GM12878 (cell line): ENCODE data around the gene RNASEL. TPM values are rescaled to one million over a fixed set of nuclear protein-coding genes. Genes with fewer than 3 reads are reported as not detected.
"Not testable (repeated sequence)": the region's sequence is repeated elsewhere in the genome, so short reads cannot be mapped to it uniquely, and the experiment has no call there.

Source experiments
- ATAC-seq: fragments of 200-7000 bp; cut with Tn5 transposase; 3 replicates; pipeline ENCODE4 v1.9.1; 2020; ENCODE audit warnings: mild to moderate bottlenecking, moderate library complexity
- BruUV-seq: library from RNA; stranded (reverse); fragments of 400-500 nt; replicated peaks from 2 replicates; lab custom pipeline; 2021; lab: Mats Ljungman, UMichigan
- CTCF ChIA-PET: fragments of 300-600 bp; sonication (Branson Sonifier 250); formaldehyde crosslinking; extraction: SDS; loops from one replicate; lab custom pipeline; 2021; ENCODE audit warnings: inconsistent platforms; lab: Yijun Ruan, JAX
- POLR2A ChIA-PET: fragments of 350-600 bp; formaldehyde crosslinking; extraction: SDS; loops from one replicate; lab custom pipeline; 2021; ENCODE audit warnings: inconsistent platforms; lab: Charles Lee
- RAD21 ChIA-PET: fragments of 300-600 bp; sonication (Branson Sonifier 250); formaldehyde crosslinking; loops from one replicate; lab custom pipeline; 2023; ENCODE audit warnings: antibody characterized with exemption; ENCODE audit not compliant: unreplicated experiment; lab: Charles Lee
- SMC1A ChIA-PET: fragments of 300-600 bp; sonication (Branson Sonifier 250); formaldehyde crosslinking; loops from one replicate; lab custom pipeline; 2023; ENCODE audit not compliant: unreplicated experiment, uncharacterized antibody; lab: Charles Lee
- DNase-seq: peaks from one replicate; pipeline ENCODE4 v3.0.0-alpha.2; 2011; ENCODE audit warnings: low read depth, low spot score
- FAIRE-seq: peaks from 3 replicates; lab custom pipeline; 2011; peaks lifted over from hg19 to GRCh38; lab: Jason Lieb, UNC
- H2AFZ ChIP-seq: 2 replicates; pipeline ENCODE4 v1.6.0; 2011; ENCODE audit warnings: low read depth, low read length, control low read depth; ENCODE audit not compliant: control insufficient read depth
- H3K27ac ChIP-seq: 2 replicates; pipeline ENCODE4 v1.5.1; 2011; ENCODE audit warnings: control low read depth; ENCODE audit not compliant: control insufficient read depth, insufficient read depth
- H3K27me3 ChIP-seq, 2 experiments: replicated peaks in 1 of 2; 2 replicates each; pipeline versions ENCODE4 v1.6.0 to v1.6.1; 2011; ENCODE audit warnings: low read length in 1 of 2; ENCODE audit not compliant: control insufficient read depth in 2 of 2, insufficient read depth in 2 of 2
- H3K36me3 ChIP-seq, 2 experiments: 2 replicates each; pipeline ENCODE4 v1.5.1; 2011; ENCODE audit warnings: low read length in 1 of 2; ENCODE audit not compliant: control insufficient read depth in 2 of 2, insufficient read depth in 2 of 2
- H3K4me1 ChIP-seq: 2 replicates; pipeline ENCODE4 v1.6.1; 2011; ENCODE audit warnings: mild to moderate bottlenecking, low read length, moderate library complexity, mixed read lengths; ENCODE audit not compliant: control insufficient read depth, insufficient read depth
- H3K4me2 ChIP-seq: 2 replicates; pipeline ENCODE4 v1.6.0; 2011; ENCODE audit warnings: control low read depth; ENCODE audit not compliant: control insufficient read depth, insufficient read depth
- H3K4me3 ChIP-seq: fragments of 200-600 bp; sonication (generic); 2 replicates; pipeline ENCODE4 v1.5.1; 2016
- H3K79me2 ChIP-seq: 2 replicates; pipeline ENCODE4 v1.6.0; 2011; ENCODE audit warnings: low read length; ENCODE audit not compliant: control insufficient read depth, insufficient read depth
- H3K9ac ChIP-seq: 2 replicates; pipeline ENCODE4 v1.8.0; 2011; ENCODE audit warnings: low read length, control low read depth, mixed read lengths; ENCODE audit not compliant: control insufficient read depth, insufficient read depth
- H3K9me3 ChIP-seq: replicated peaks from 3 replicates; pipeline ENCODE4 v1.5.1; 2011; ENCODE audit warnings: mild to moderate bottlenecking, low read length; ENCODE audit not compliant: control insufficient read depth, insufficient read depth
- H4K20me1 ChIP-seq: 2 replicates; pipeline ENCODE4 v1.6.0; 2011; ENCODE audit not compliant: control insufficient read depth, insufficient read depth
- ATF7 ChIP-seq: fragments of 450-650 bp; IDR thresholded peaks from 2 replicates; pipeline ENCODE4 v1.6.1; 2016; ENCODE audit warnings: low read depth, mild to moderate bottlenecking
- E2F4 ChIP-seq: IDR thresholded peaks from 2 replicates; pipeline ENCODE4 v1.6.1; 2012; ENCODE audit warnings: low read depth, low read length, improper control_type of control experiment
- EED ChIP-seq: sonication (generic); IDR thresholded peaks from 2 replicates; pipeline ENCODE4 v1.6.1; 2016; ENCODE audit warnings: antibody characterized with exemption, low read depth
- ETV6 ChIP-seq, 2 experiments: fragments of 450-650 bp in 1 of 2; IDR thresholded peaks in 1 of 2; conservative IDR thresholded peaks in 1 of 2; 2 replicates each; pipeline ENCODE4 v1.6.1; 2014; ENCODE audit warnings: antibody characterized with exemption in 1 of 2, borderline replicate concordance in 1 of 2, low read depth in 1 of 2, mild to moderate bottlenecking in 1 of 2, moderate library complexity in 1 of 2
- IKZF2 ChIP-seq, 2 experiments: fragments of 450-650 bp; IDR thresholded peaks; 2 replicates each; pipeline ENCODE4 v1.6.1; 2017; ENCODE audit warnings: mild to moderate bottlenecking in 2 of 2, moderate library complexity in 2 of 2
- MEF2B ChIP-seq: fragments of 450-650 bp; IDR thresholded peaks from 2 replicates; pipeline ENCODE4 v1.6.1; 2018; ENCODE audit warnings: mild to moderate bottlenecking, moderate library complexity; ENCODE audit not compliant: partially characterized antibody, poor library complexity, severe bottlenecking
- MLLT1 ChIP-seq: fragments of 450-650 bp; IDR thresholded peaks from 2 replicates; pipeline ENCODE4 v1.6.1; 2016; ENCODE audit warnings: mild to moderate bottlenecking
- NR2C1 ChIP-seq: fragments of 450-650 bp; IDR thresholded peaks from 2 replicates; pipeline ENCODE4 v1.6.1; 2017; ENCODE audit warnings: antibody characterized with exemption, mild to moderate bottlenecking, moderate library complexity
- SMARCA5 ChIP-seq: fragments of 450-650 bp; IDR thresholded peaks from 2 replicates; pipeline ENCODE4 v1.6.1; 2017; ENCODE audit warnings: mild to moderate bottlenecking
- SPI1 ChIP-seq: IDR thresholded peaks from 2 replicates; pipeline ENCODE4 v1.6.1; 2011; ENCODE audit warnings: low read depth, mild to moderate bottlenecking, low read length, moderate library complexity, borderline replicate concordance; ENCODE audit not compliant: insufficient read depth
- ZBED1 ChIP-seq: IDR thresholded peaks from 2 replicates; pipeline ENCODE4 v1.6.1; 2016; ENCODE audit warnings: borderline replicate concordance
- WGBS: methylation state at CpG from one replicate; pipeline ENCODE4 v1.1.6; 2016; ENCODE audit warnings: low lambda C conversion rate; ENCODE audit not compliant: insufficient replicate concordance, insufficient coverage; ENCODE audit errors: missing lambda C conversion rate; 5-methylcytosine and 5-hydroxymethylcytosine counted together
- in situ Hi-C: fragments of 300-500 bp; cut with MboI; formaldehyde crosslinking; loops from 9 replicates; pipeline ENCODE4 v1.14.3; 2018; ENCODE audit warnings: mixed read lengths
- intact Hi-C: fragments of 100-400 bp; cut with micrococcal nuclease; formaldehyde crosslinking; loops from one replicate; pipeline ENCODE4 v1.14.2; 2022; ENCODE audit not compliant: unreplicated experiment
- polyA plus RNA-seq, 11 experiments: library from polyadenylated mRNA; depleted of rRNA in 4 of 11; unstranded in 6 of 11; stranded (reverse) in 5 of 11; fragments of >200 nt; fragmentation: Nextera tagmentation in 4 of 11; fragmentation: Illumina TruSeq in 1 of 11; extraction: Ambion mirVana in 4 of 11; extraction: Trizol in 1 of 11; gene quantifications; 1 replicate in 1 of 11; 2 replicates in 10 of 11; pipeline versions ENCODE4 v1.2.1 to v1.2.3, GENCODE V29; 2011 to 2016; ENCODE audit warnings: inconsistent platforms in 2 of 11, missing spikeins in 2 of 11, low read depth in 1 of 11
- total RNA-seq, 4 experiments: library from RNA; depleted of rRNA in 3 of 4; stranded (reverse); fragments of >200 nt in 3 of 4; fragmentation: Illumina TruSeq in 1 of 4; extraction: Trizol in 1 of 4; gene quantifications; 2 replicates each; pipeline versions ENCODE4 v1.2.1 to v1.2.3, GENCODE V29; 2013 to 2021

Gene RNASEL
- total and polyA plus RNA-seq, 10 of the 15 experiments (the other 5 are each of a cell fraction or from before 2014, with no cell fraction given), result 3.0 to 10.8 (median 5.0) TPM

- no TSS peak for BruUV-seq
- H3K4me1 ChIP-seq, result peaks cover 33% of the 10 kb centered on the region
- in situ Hi-C loops, result no loop called here
- no peak overlapping the region for H2AFZ ChIP-seq
- ChIA-PET SMC1A (interaction anchor here (0.6 to 14.8 kb wide), 10 partner anchors 9 to 150 kb away, joined by 3 to 238 read pairs (median 9); partner anchors contain the start of gene RGS16), POLR2A (interaction anchor here (1.1 to 2.2 kb wide), 6 partner anchors 9 to 44 kb away, joined by 3 to 13 read pairs (median 6); no protein-coding TSS in a partner anchor), CTCF (interaction anchor here (0.9 to 2.2 kb wide), 11 partner anchors 8 to 150 kb away, joined by 3 to 13 read pairs (median 5); no protein-coding TSS in a partner anchor), RAD21 (interaction anchor here (1.3 to 2.1 kb wide), 7 partner anchors 9 to 150 kb away, joined by 3 to 14 read pairs (median 4); no protein-coding TSS in a partner anchor)
- no peak overlapping the region for H3K4me2 ChIP-seq
- H3K9ac ChIP-seq, result no peak overlapping the region
- no peaks in the 10 kb centered on the region for H4K20me1 ChIP-seq
- no peaks in the 10 kb centered on the region for H3K9me3 ChIP-seq
- no peaks in the 10 kb centered on the region for H3K27me3 ChIP-seq
- TF ChIP-seq E2F4, result no peak
- TF ChIP-seq ZBED1, result no peak
- TF ChIP-seq SMARCA5, result no peak
- intact Hi-C loops, result loop anchor here (5.0 kb wide), 1 partner anchor 44 kb away; no protein-coding TSS in a partner anchor
- DNase-seq (no peak), ATAC-seq (no peak), FAIRE-seq (peak; percentile 64)
- no peak overlapping the region for H3K27ac ChIP-seq
- no peak overlapping the region for H3K4me3 ChIP-seq
- H3K79me2 ChIP-seq, result no peaks in the 10 kb centered on the region
- no peaks in the 10 kb centered on the region for H3K36me3 ChIP-seq
Measured at GRCh38 chr1:182633031-182633430, 44.0 kb upstream of the RNASEL start.

GRCh38 chr1:182632441-182632857 is 43.4 kb upstream of the RNASEL start:
- DNase-seq, H3K79me2 ChIP-seq, H3K27me3 ChIP-seq, H3K9ac ChIP-seq, H3K9me3 ChIP-seq, H3K36me3 ChIP-seq, BruUV-seq, H3K4me3 ChIP-seq, H4K20me1 ChIP-seq, FAIRE-seq, H3K27ac ChIP-seq, in situ Hi-C loops: not testable (repeated sequence)
- H2AFZ ChIP-seq, result peak overlapping the region; percentile 24; the same call in 1 of the 2 replicates
- peak; percentile 33 for ATAC-seq
- peak overlapping the region; percentile 38 for H3K4me2 ChIP-seq
- ChIA-PET SMC1A (interaction anchor here (0.6 to 14.8 kb wide), 13 partner anchors 9 to 150 kb away, joined by 3 to 238 read pairs (median 5); partner anchors contain the start of gene RGS16), CTCF (interaction anchor here (0.7 to 2.2 kb wide), 13 partner anchors 13 to 150 kb away, joined by 3 to 13 read pairs (median 5); no protein-coding TSS in a partner anchor), RAD21 (interaction anchor here (0.7 to 2.1 kb wide), 13 partner anchors 9 to 151 kb away, joined by 3 to 14 read pairs (median 4); partner anchors contain the start of gene RGS16), POLR2A (interaction anchor here (0.6 to 2.2 kb wide), 9 partner anchors 9 to 44 kb away, joined by 3 to 13 read pairs (median 4); no protein-coding TSS in a partner anchor)
- WGBS, result 37% methylated on average over 12 of the region's 12 CpGs
- peaks cover 33% of the 10 kb centered on the region for H3K4me1 ChIP-seq
- intact Hi-C loops, result loop anchor here (5.0 kb wide), 1 partner anchor 45 kb away; no protein-coding TSS in a partner anchor
- TF ChIP-seq MEF2B (peak; percentile 29), ETV6 (conservative IDR thresholded peaks at IDR 0.05 in 1 of 2, IDR thresholded peaks at IDR 0.05 in 1 of 2; ENCODE audit: borderline replicate concordance in 1 of 2, low read depth in 1 of 2) (peak in 1 of 2 experiments; percentile 40; a peak in 1 of 4 replicates), NR2C1 (peak; percentile 71), SPI1 (peak; percentile 36; the same call in 1 of the 2 replicates), EED (0 out of 2 replicates have a peak, but pooled peaks have one; percentile 18), IKZF2 (IDR thresholded peaks at IDR 0.05) (peak; percentile 46 to 63), MLLT1 (0 out of 2 replicates have a peak, but pooled peaks have one; percentile 26), ATF7 (peak; percentile 36; the same call in 1 of the 2 replicates)
